HG03571 (cell line): ENCODE measurements around the gene MYBPC3.
"Not testable (repeated sequence)": the region's sequence is repeated elsewhere in the genome, so short reads cannot be mapped to it uniquely, and the experiment has no call there.

Experiments
- ATAC-seq: cut with Tn5 transposase; IDR thresholded peaks from one replicate; pipeline ENCODE4 v1.9.1; 2021; ENCODE audit not compliant: unreplicated experiment

MYBPC3 gene

GRCh38 chr11:47340980-47341775, 11.3 kb downstream of the MYBPC3 start:
- no peak for ATAC-seq

- no peak for ATAC-seq
These were observed 12.5 kb downstream of the MYBPC3 start for GRCh38 chr11:47340010-47340409.

GRCh38 chr11:47338396-47339241, 13.9 kb downstream of the MYBPC3 start:
- no peak for ATAC-seq

GRCh38 chr11:47337229-47337924, 15.1 kb downstream of the MYBPC3 start:
- no peak for ATAC-seq

GRCh38 chr11:47336595-47336994, 15.9 kb downstream of the MYBPC3 start:
- no peak for ATAC-seq

- no peak for ATAC-seq
These were observed 16.8 kb downstream of the MYBPC3 start for GRCh38 chr11:47335733-47336132.

- not testable (repeated sequence) for ATAC-seq
These were observed 17.6 kb downstream of the MYBPC3 start for GRCh38 chr11:47334699-47335411.

GRCh38 chr11:47333886-47334443, 18.5 kb downstream of the MYBPC3 start:
- ATAC-seq, result no peak

- ATAC-seq, result no peak
These were observed 19.0 kb downstream of the MYBPC3 start for GRCh38 chr11:47333526-47333845.

GRCh38 chr11:47332791-47333525, 19.5 kb downstream of the MYBPC3 start:
- no peak for ATAC-seq

- no peak for ATAC-seq
These were observed 20.2 kb downstream of the MYBPC3 start for GRCh38 chr11:47332303-47332711.

- ATAC-seq, result no peak
These were observed 20.8 kb downstream of the MYBPC3 start for GRCh38 chr11:47331454-47332302.

GRCh38 chr11:47329987-47330931, 22.2 kb downstream of the MYBPC3 start:
- no peak for ATAC-seq

GRCh38 chr11:47329431-47329986, 23.0 kb downstream of the MYBPC3 start:
- no peak for ATAC-seq

- ATAC-seq, result peak; percentile 60
These were observed 23.8 kb downstream of the MYBPC3 start for GRCh38 chr11:47328449-47329390.

- ATAC-seq, result no peak
These were observed 24.6 kb downstream of the MYBPC3 start for GRCh38 chr11:47327949-47328348.

- no peak for ATAC-seq
These were observed 25.5 kb downstream of the MYBPC3 start for GRCh38 chr11:47327025-47327424.
